UCSD-AML1 (cell line): ENCODE measurements around the gene CFAP410.
"Not testable (repeated sequence)": the region's sequence is repeated elsewhere in the genome, so short reads cannot be mapped to it uniquely, and the experiment has no call there.

ENCODE experiments used
- DNase-seq: peaks from one replicate; lab custom pipeline; 2025; ENCODE audit not compliant: unreplicated experiment; lab: John Stamatoyannopoulos, UW

The CFAP410 gene

GRCh38 chr21:44318489-44319285 is 20.5 kb downstream of the CFAP410 start:
- no peak for DNase-seq

GRCh38 chr21:44317871-44318270 is 21.3 kb downstream of the CFAP410 start:
- DNase-seq: no peak

GRCh38 chr21:44317241-44317782 is 21.9 kb downstream of the CFAP410 start:
- DNase-seq: no peak

GRCh38 chr21:44316277-44316900 is 22.8 kb downstream of the CFAP410 start:
- no peak for DNase-seq

GRCh38 chr21:44315691-44316203 is 23.4 kb downstream of the CFAP410 start:
- no peak for DNase-seq

DNA sequence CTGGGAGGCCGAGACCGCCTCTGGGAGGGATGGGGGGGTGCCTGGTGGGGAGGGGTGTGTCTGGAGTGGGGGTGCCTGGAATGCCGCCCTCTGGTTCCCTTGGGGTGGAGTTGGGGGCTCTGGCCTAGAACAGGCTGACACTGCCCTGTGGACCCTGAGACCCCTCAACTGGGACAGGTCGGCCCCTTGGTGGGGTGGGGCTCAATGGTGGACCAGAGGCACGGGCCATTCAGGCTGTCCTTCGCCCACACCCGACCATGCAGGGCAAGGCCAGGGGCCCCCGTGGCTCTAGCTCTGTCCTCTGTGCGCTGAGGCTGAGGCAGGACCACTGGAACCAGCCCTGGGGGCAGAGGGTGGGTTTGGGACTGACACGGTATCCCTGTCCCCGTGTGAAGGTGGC is 24.6 kb downstream of the CFAP410 start:
- DNase-seq: no peak

- no peak for DNase-seq
Measured at GRCh38 chr21:44314128-44314527, 25.1 kb downstream of the CFAP410 start.

DNA sequence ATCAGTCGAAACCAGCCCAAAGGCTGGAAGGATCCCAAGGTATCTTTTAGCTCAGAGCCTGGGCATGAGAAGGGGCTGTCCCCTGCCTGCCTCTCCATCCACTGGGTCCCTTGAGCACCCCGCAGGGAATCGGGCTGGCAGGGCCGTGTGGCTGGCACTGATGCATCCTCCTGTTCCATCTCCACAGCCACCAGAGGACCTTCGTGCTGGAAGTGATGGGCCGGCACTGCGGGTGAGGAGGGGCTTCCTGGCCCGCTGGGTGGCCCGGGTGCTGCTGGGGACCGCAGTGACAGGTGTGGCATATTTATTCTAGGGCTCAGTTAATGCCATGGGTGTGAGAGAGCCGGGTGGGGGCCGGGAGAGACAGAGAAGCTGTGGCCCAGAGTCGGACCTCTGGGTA is 25.7 kb downstream of the CFAP410 start:
- DNase-seq: no peak

GRCh38 chr21:44312716-44313115 is 26.5 kb downstream of the CFAP410 start:
- DNase-seq: no peak

GRCh38 chr21:44312089-44312488 is 27.1 kb downstream of the CFAP410 start:
- DNase-seq: no peak

GRCh38 chr21:44310628-44311507 is 28.3 kb downstream of the CFAP410 start:
- DNase-seq: no peak

GRCh38 chr21:44306936-44307704 is 32.1 kb downstream of the CFAP410 start:
- DNase-seq: no peak

GRCh38 chr21:44305691-44306090 is 33.5 kb downstream of the CFAP410 start:
- no peak for DNase-seq

DNA sequence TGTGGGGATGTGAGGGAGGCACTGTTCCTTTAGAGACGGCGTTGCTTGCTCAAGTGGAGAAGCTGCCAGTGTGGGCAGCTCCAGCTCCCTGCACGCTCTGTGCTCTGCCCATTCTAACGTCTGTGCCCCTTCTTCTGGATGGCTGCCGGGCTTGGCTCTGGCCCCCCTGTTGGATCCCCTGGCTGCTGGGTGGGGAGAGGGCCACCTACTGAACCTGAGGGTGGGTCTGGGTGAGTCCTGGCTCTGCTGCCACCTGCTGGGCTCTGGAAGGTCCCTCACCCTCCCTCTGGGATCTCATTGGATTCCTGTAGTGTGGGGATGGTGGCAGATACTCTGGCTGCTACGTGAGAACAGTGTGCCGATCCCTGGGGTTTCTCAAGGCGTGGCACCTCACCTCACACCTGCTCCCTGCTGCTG is 34.3 kb downstream of the CFAP410 start:
- peak; percentile 50 for DNase-seq

DNA sequence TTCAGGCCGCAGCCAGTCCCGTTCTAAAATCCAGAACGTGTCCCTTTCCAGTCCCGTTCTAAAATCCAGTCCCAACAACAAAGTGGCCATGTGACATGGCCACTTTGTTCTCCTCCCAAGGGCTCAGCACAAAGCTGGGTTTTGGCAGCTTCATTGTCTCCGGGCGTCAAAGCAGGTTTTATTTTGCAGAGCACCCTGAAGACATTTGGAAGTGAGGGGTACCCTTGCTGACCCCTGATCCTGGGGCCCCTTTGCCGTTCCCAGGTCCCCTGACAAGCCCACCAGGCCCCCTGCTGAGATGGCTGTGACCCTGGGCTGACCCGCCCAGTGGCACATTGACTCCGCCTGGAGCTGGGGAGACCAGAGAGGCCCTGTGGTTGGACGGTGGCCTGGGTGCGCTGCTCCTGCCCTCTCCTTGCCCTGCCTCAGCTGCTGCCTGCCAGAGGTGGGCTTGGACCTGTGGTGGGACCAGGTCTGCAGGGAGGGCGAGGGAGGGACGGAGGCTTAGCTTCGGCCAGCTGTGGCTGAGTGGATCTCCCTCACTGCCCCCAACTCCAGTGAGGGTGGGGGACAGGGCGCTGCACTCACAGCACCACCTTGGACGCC is 35.1 kb downstream of the CFAP410 start:
- no peak for DNase-seq

- no peak for DNase-seq
Measured at GRCh38 chr21:44303490-44303981, 35.7 kb downstream of the CFAP410 start.

GRCh38 chr21:44302573-44303401 is 36.4 kb downstream of the CFAP410 start:
- not testable (repeated sequence) for DNase-seq

DNA sequence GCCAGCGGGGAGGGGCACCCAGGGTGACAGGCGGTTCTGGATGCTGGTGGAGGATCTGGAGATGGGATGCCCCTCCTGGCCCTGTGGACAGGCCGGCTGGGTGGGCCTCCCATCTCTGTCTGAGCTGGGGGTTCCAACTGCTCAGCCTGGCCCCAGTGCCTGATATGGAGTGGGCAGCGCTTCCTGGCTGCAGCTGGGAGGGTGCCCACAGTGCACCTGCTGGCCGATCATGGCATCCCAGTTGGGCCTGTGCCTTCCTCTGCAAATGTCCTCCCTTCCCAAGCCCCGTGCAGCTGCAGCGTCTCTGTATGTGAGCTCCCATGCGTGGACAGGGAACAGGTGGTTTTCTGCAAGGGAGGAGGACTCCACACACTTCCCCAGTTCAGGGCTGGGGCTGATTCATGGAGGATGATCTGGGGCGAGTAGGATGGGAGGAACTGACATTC is 37.2 kb downstream of the CFAP410 start:
- no peak for DNase-seq

- DNase-seq: no peak
Measured at GRCh38 chr21:44301141-44301540, 38.0 kb downstream of the CFAP410 start.
